MV-4-11 (cell line): Measurements from ENCODE around the gene DUSP3.

Experiments
- DNase-seq: peaks from one replicate; lab custom pipeline; 2025; lab: John Stamatoyannopoulos, UW

The DUSP3 gene

GRCh38 chr17:43732958-43733357, 45.8 kb downstream of the DUSP3 start:
- no peak for DNase-seq

GRCh38 chr17:43728081-43728480, 50.7 kb downstream of the DUSP3 start:
- DNase-seq, result no peak

- DNase-seq, result peak; percentile 1
Observed at GRCh38 chr17:43723697-43724359, 54.9 kb downstream of the DUSP3 start.

DNA sequence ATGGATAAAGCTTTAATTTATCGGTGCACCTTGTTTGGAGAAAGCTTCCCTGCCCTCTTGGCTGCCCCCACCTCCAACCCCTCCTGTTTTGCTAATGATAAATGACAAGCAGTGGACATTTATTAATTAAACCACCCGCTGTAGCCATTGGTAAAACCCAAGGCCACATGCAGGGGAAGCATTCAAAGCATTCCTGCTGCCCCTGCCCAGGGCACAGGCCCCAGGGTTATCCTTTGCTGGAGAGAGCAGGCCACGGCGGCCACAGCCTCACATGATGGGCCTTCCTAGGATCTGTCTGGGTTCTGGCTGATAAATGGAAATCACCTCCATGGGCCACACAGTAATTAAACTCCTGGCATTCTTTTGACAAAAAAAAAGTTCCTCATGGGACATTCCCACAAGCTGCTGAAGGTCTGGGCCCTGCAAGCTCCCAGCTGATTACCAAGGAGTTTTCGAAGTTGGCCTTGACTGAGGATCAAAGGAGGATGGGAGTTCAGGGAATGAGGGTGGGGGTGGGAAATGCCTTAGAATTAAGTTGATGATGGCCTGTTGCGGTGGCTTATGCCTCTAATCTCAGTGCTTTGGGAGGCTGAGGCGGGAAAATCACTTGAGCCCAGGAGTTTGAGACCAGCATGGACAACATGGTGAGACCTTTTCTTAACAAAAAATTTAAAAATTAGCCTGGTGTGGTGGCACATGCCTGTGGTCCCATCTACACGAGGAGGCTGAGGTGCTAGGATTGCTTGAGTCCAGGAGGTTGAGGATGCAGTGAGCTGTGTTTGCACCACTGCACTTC, 55.7 kb downstream of the DUSP3 start:
- DNase-seq, result no peak

- no peak for DNase-seq
Observed at GRCh38 chr17:43722269-43722619, 56.5 kb downstream of the DUSP3 start.

GRCh38 chr17:43721537-43722268, 57.1 kb downstream of the DUSP3 start:
- DNase-seq, result no peak

DNA sequence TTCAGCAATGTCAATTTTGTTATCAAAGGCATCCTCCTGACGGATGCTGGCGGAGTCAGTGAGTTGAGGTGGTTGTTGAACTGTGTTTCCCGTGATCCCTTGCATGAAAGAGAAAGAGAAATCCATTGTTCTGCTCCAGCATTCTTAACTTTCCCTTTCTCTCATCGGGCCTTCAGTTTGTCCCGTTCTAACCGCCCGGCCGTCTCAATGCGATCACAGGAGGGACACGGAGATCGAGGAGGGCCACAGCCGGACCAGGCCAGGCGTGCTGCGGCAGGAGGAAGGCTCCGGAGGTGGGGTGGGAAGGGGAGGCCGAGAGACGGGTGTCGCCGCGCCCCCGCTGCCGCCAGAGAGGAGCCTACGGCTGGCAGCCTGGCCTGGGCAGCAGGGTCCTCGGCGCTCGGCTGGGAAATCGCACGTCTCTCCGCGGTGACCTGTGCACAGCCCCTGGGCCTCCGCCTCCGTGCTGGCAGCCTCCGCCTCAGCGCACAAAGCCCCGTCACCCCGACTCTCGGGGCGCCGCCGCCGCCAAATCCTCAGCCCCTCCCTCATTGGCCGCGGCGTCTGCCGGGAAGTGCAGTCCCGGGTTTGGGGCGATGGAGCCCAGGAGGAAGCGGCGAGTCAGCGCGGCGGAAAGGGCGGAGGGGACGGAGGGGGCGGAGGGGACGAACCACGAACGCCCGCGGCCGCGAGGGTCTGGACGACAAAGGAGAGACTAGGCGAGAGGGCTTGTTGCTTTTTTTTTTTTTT, 58.3 kb downstream of the DUSP3 start:
- DNase-seq, result peak; percentile 40

DNA sequence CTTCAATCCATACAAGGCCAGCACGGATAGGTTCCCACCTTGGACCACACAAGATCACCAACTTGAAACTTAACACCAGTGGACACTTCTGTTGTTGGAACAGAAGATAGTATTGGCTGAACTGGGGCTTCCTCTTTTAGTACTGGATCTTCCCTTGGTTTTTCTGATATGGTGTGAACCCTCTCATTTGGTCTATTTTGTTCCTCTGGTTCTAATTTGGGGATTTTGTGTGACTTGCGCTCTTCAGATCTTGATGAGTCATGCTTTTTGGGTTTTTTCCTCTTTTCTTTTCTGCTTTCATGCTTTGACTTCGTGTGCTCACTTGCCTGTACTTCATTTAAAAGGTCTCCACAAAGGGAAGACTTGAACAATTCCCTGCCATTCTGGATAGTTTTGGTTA, 59.2 kb downstream of the DUSP3 start:
- peak; percentile 90 for DNase-seq

- DNase-seq, result no peak
Observed at GRCh38 chr17:43718544-43718943, 60.2 kb downstream of the DUSP3 start.

GRCh38 chr17:43717913-43718312, 60.9 kb downstream of the DUSP3 start:
- no peak for DNase-seq
